ENCODE results near the gene AQP1. TPM values are rescaled to one million over a fixed set of nuclear protein-coding genes. Genes with fewer than 3 reads are reported as not detected.

AQP1 gene
- total and polyA plus RNA-seq, 8 donors = 3.8 to 158 (median 52.5) TPM

- H3K9me3 ChIP-seq = no peaks in the 10 kb centered on the region
- no peaks in the 10 kb centered on the region for H3K36me3 ChIP-seq
- no peak overlapping the region for H3K27ac ChIP-seq
- intact Hi-C loops (cut with DNase I; ENCODE audit: low total_unique reads) = no loop called here
- peaks cover 0 to 16% (median 0%) of the 10 kb centered on the region in 3 donors for H3K27me3 ChIP-seq
- H3K4me3 ChIP-seq = no peak overlapping the region
- H3K4me1 ChIP-seq = peaks cover 0 to 9% (median 3%) of the 10 kb centered on the region in 4 donors
- TF ChIP-seq EP300 (IDR thresholded peaks at IDR 0.05) (no peak), POLR2A (IDR thresholded peaks at IDR 0.05) (no peak), CTCF (IDR thresholded peaks at IDR 0.05) (no peak), POLR2AphosphoS5 (IDR thresholded peaks at IDR 0.05) (no peak)
- no peak for DNase-seq
- 61 to 72% (median 62%) methylated on average over 15 of the region's 15 CpGs for WGBS, 5 donors
Measured at GRCh38 chr7:30971840-30972563, 60.3 kb downstream of the AQP1 start.

GRCh38 chr7:30973292-30973691 lies 61.6 kb downstream of the AQP1 start:
- H3K4me3 ChIP-seq = no peak overlapping the region
- peaks cover 0 to 9% (median 3%) of the 10 kb centered on the region in 4 donors for H3K4me1 ChIP-seq
- DNase-seq = no peak
- TF ChIP-seq POLR2A (IDR thresholded peaks at IDR 0.05) = no peak
- TF ChIP-seq POLR2AphosphoS5 (IDR thresholded peaks at IDR 0.05) = no peak
- no peak for TF ChIP-seq CTCF (IDR thresholded peaks at IDR 0.05)
- no peak for TF ChIP-seq EP300 (IDR thresholded peaks at IDR 0.05)
- intact Hi-C loops (cut with DNase I; ENCODE audit: low total_unique reads) = no loop called here
- no peak overlapping the region for H3K27ac ChIP-seq
- H3K36me3 ChIP-seq = no peaks in the 10 kb centered on the region
- peaks cover 0 to 27% (median 0%) of the 10 kb centered on the region in 3 donors for H3K27me3 ChIP-seq
- H3K9me3 ChIP-seq = no peaks in the 10 kb centered on the region
- 67 to 93% (median 78%) methylated on average over 3 of the region's 3 CpGs for WGBS, 5 donors

- intact Hi-C loops (cut with DNase I; ENCODE audit: low total_unique reads) = no loop called here
- 90 to 94% (median 93%) methylated on average over 15 to 18 of the region's 18 CpGs for WGBS, 5 donors
- Histone ChIP-seq H3K9me3 (no peaks in the 10 kb centered on the region), H3K4me1 (peaks cover 0 to 9% (median 3%) of the 10 kb centered on the region in 4 donors), H3K36me3 (no peaks in the 10 kb centered on the region), H3K27ac (no peak overlapping the region), H3K27me3 (peaks cover 0 to 32% (median 0%) of the 10 kb centered on the region in 3 donors), H3K4me3 (no peak overlapping the region)
- no peak for DNase-seq
- TF ChIP-seq CTCF (IDR thresholded peaks at IDR 0.05) (no peak), EP300 (IDR thresholded peaks at IDR 0.05) (no peak), POLR2AphosphoS5 (IDR thresholded peaks at IDR 0.05) (no peak), POLR2A (IDR thresholded peaks at IDR 0.05) (no peak)
Measured at GRCh38 chr7:30973791-30974604, 62.3 kb downstream of the AQP1 start.

GRCh38 chr7:30974605-30975255 lies 63.1 kb downstream of the AQP1 start:
- H3K36me3 ChIP-seq = no peaks in the 10 kb centered on the region
- H3K27me3 ChIP-seq = peaks cover 0 to 36% (median 0%) of the 10 kb centered on the region in 3 donors
- TF ChIP-seq CTCF (IDR thresholded peaks at IDR 0.05) = peak in 5 of 7 experiments; percentile 33 to 68 (median 60)
- peak in 1 of 3 donors; percentile 12 for TF ChIP-seq POLR2AphosphoS5 (IDR thresholded peaks at IDR 0.05)
- no peak for TF ChIP-seq POLR2A (IDR thresholded peaks at IDR 0.05)
- no peak for TF ChIP-seq EP300 (IDR thresholded peaks at IDR 0.05)
- peaks cover 0 to 9% (median 3%) of the 10 kb centered on the region in 4 donors for H3K4me1 ChIP-seq
- intact Hi-C loops (cut with DNase I; ENCODE audit: low total_unique reads) = loop anchor here (5.0 kb wide), 1 partner anchor 172 kb away; no protein-coding TSS in a partner anchor
- H3K9me3 ChIP-seq = no peaks in the 10 kb centered on the region
- DNase-seq = peak; percentile 57 to 89
- H3K4me3 ChIP-seq = no peak overlapping the region
- no peak overlapping the region for H3K27ac ChIP-seq
- 10 to 16% (median 12%) methylated on average over 7 of the region's 7 CpGs for WGBS, 5 donors
